Testis (tissue), 3 donors: Measurements from ENCODE around the gene MLPH. TPM values are rescaled to one million over a fixed set of nuclear protein-coding genes. Genes with fewer than 3 reads are reported as not detected.

Experiments used
- DNase-seq: peaks from one replicate; pipeline ENCODE4 v3.0.0-alpha.2; 2019
- H3K27ac ChIP-seq, 2 donors: fragments of 200-600 bp; sonication (generic); one replicate each; pipeline ENCODE4 v1.5.1; 2019
- H3K27me3 ChIP-seq: fragments of 200-600 bp; sonication (generic); one replicate; pipeline ENCODE4 v1.5.1; 2019
- H3K36me3 ChIP-seq: fragments of 200-600 bp; sonication (generic); one replicate; pipeline ENCODE4 v1.5.1; 2017; ENCODE audit warnings: low read depth; ENCODE audit errors: missing control alignments
- H3K4me1 ChIP-seq: fragments of 200-600 bp; sonication (generic); one replicate; pipeline ENCODE4 v1.5.1; 2019
- H3K4me3 ChIP-seq, 2 donors: fragments of 200-600 bp; sonication (generic); one replicate each; pipeline ENCODE4 v1.5.1; 2017 to 2019
- H3K9me3 ChIP-seq: fragments of 200-600 bp; sonication (generic); one replicate; pipeline ENCODE4 v1.5.1; 2017
- CTCF ChIP-seq, 3 experiments: fragments of 450-650 bp in 2 of 3; fragments of 200-600 bp in 1 of 3; sonication (generic) in 1 of 3; IDR thresholded peaks; one replicate each; pipeline ENCODE4 v1.5.1; 2016 to 2019; ENCODE audit warnings: antibody characterized with exemption in 3 of 3, mild to moderate bottlenecking in 2 of 3, moderate library complexity in 1 of 3
- POLR2A ChIP-seq: fragments of 450-650 bp; IDR thresholded peaks from one replicate; pipeline ENCODE4 v1.6.1; 2017; ENCODE audit warnings: antibody characterized with exemption, mild to moderate bottlenecking, moderate library complexity
- WGBS, 2 donors: methylation state at CpG; one replicate each; pipeline ENCODE4 v1.1.5; 2018; 5-methylcytosine and 5-hydroxymethylcytosine counted together
- intact Hi-C: fragments of 100-400 bp; cut with DNase I; formaldehyde crosslinking; loops from one replicate; pipeline ENCODE4 v1.15.1; 2023; ENCODE audit warnings: low total_unique reads
- polyA plus RNA-seq: library from polyadenylated mRNA; stranded (reverse); fragments of 350-450 nt; fragmentation: Illumina TruSeq; extraction: RNeasy Lipid Tissue Mini Kit (QIAGEN cat#74804); gene quantifications from one replicate; pipeline ENCODE4 v1.2.3, GENCODE V29; 2014; ENCODE audit warnings: low read depth, low replicate concordance; ENCODE audit not compliant: insufficient read depth
- total RNA-seq, 2 donors: library from RNA; depleted of rRNA; stranded (reverse); fragments of >200 nt; gene quantifications; one replicate each; pipeline ENCODE4 v1.2.3, GENCODE V29; 2016

Gene MLPH
- total and polyA plus RNA-seq, 3 donors from 2014 or later: 5.5 to 7.4 (median 6.5) TPM

- H3K27ac ChIP-seq: no peak overlapping the region
- H3K36me3 ChIP-seq: no peaks in the 10 kb centered on the region
- intact Hi-C loops: no loop called here
- WGBS, 2 donors: 73% methylated on average over 3 to 6 of the region's 6 CpGs
- no peak overlapping the region for H3K4me3 ChIP-seq
- no peak for DNase-seq
- H3K27me3 ChIP-seq: no peaks in the 10 kb centered on the region
- TF ChIP-seq CTCF (IDR thresholded peaks at IDR 0.05) (no peak), POLR2A (no peak)
- H3K4me1 ChIP-seq: no peaks in the 10 kb centered on the region
- H3K9me3 ChIP-seq: no peaks in the 10 kb centered on the region
Measured at GRCh38 chr2:237524631-237525030, 37.6 kb downstream of the MLPH start.

- Histone ChIP-seq H3K27me3 (no peaks in the 10 kb centered on the region), H3K27ac (no peak overlapping the region), H3K36me3 (no peaks in the 10 kb centered on the region), H3K9me3 (no peaks in the 10 kb centered on the region), H3K4me3 (no peak overlapping the region), H3K4me1 (no peaks in the 10 kb centered on the region)
- no peak for DNase-seq
- WGBS, 2 donors: 77 to 92% methylated on average over 4 to 17 of the region's 17 CpGs
- intact Hi-C loops: no loop called here
- TF ChIP-seq POLR2A (no peak), CTCF (IDR thresholded peaks at IDR 0.05) (no peak)
Measured at GRCh38 chr2:237525559-237526157, 38.6 kb downstream of the MLPH start.

- intact Hi-C loops: no loop called here
- TF ChIP-seq CTCF (IDR thresholded peaks at IDR 0.05) (no peak), POLR2A (no peak)
- no peak overlapping the region for H3K27ac ChIP-seq
Measured at GRCh38 chr2:237527233-237527632, 40.2 kb downstream of the MLPH start.

GRCh38 chr2:237527766-237528165, 40.7 kb downstream of the MLPH start:
- 89 to 97% methylated on average over 5 of the region's 5 CpGs for WGBS, 2 donors
- no peak for DNase-seq
- TF ChIP-seq POLR2A: no peak
- no peak for TF ChIP-seq CTCF (IDR thresholded peaks at IDR 0.05)
- H3K27ac ChIP-seq: no peak overlapping the region
- H3K4me1 ChIP-seq: no peaks in the 10 kb centered on the region
- no peaks in the 10 kb centered on the region for H3K36me3 ChIP-seq
- intact Hi-C loops: no loop called here
- H3K27me3 ChIP-seq: no peaks in the 10 kb centered on the region
- H3K4me3 ChIP-seq: no peak overlapping the region
- no peaks in the 10 kb centered on the region for H3K9me3 ChIP-seq

More at GRCh38 chr2:237527233-237527632, 40.2 kb downstream of the MLPH start:
- no peak for DNase-seq
- WGBS, 2 donors: 93 to 94% methylated on average over 11 of the region's 11 CpGs
- no peaks in the 10 kb centered on the region for H3K9me3 ChIP-seq
- H3K4me1 ChIP-seq: no peaks in the 10 kb centered on the region
- H3K27me3 ChIP-seq: no peaks in the 10 kb centered on the region
- H3K4me3 ChIP-seq: no peak overlapping the region
- H3K36me3 ChIP-seq: no peaks in the 10 kb centered on the region
